Loucy (cell line): ENCODE data around the gene OR10G4.

Source experiments
- H2AFZ ChIP-seq: fragments of 200-600 bp; sonication (generic); 2 replicates; pipeline ENCODE4 v1.6.0; 2016; ENCODE audit warnings: antibody characterized with exemption, mild to moderate bottlenecking, low read length, moderate library complexity
- H3F3A ChIP-seq: fragments of 200-600 bp; 2 replicates; pipeline ENCODE4 v1.6.0; 2016; ENCODE audit warnings: antibody characterized with exemption, low read depth, mild to moderate bottlenecking
- H3K27me3 ChIP-seq: fragments of 200-600 bp; sonication (generic); 2 replicates; pipeline ENCODE4 v1.6.1; 2014; ENCODE audit warnings: low read length, mild to moderate bottlenecking; ENCODE audit not compliant: insufficient read depth, poor library complexity, severe bottlenecking
- H3K36me3 ChIP-seq: fragments of 200-600 bp; sonication (generic); 2 replicates; pipeline ENCODE4 v1.6.1; 2016; ENCODE audit warnings: low read length; ENCODE audit not compliant: insufficient read depth
- H3K4me1 ChIP-seq: fragments of 200-600 bp; sonication (generic); 2 replicates; pipeline ENCODE4 v1.5.1; 2014; ENCODE audit warnings: low read length, mild to moderate bottlenecking; ENCODE audit not compliant: insufficient read depth, poor library complexity, severe bottlenecking
- H3K4me2 ChIP-seq: fragments of 200-600 bp; sonication (generic); 2 replicates; pipeline ENCODE4 v1.6.0; 2014; ENCODE audit warnings: antibody characterized with exemption, low read length, low read depth, mild to moderate bottlenecking; ENCODE audit not compliant: poor library complexity, severe bottlenecking
- H3K4me3 ChIP-seq: fragments of 200-600 bp; sonication (generic); 2 replicates; pipeline ENCODE4 v1.5.1; 2014; ENCODE audit warnings: low read length, mild to moderate bottlenecking, mixed read lengths; ENCODE audit not compliant: poor library complexity, severe bottlenecking
- H3K79me2 ChIP-seq: fragments of 200-600 bp; sonication (generic); 2 replicates; pipeline ENCODE4 v1.6.1; 2014; ENCODE audit warnings: low read length; ENCODE audit not compliant: insufficient read depth
- H3K9ac ChIP-seq: fragments of 200-600 bp; sonication (generic); 2 replicates; pipeline ENCODE4 v1.6.0; 2014; ENCODE audit warnings: mild to moderate bottlenecking, low read depth, low read length, moderate library complexity; ENCODE audit not compliant: poor library complexity, severe bottlenecking
- H3K9me2 ChIP-seq: fragments of 200-600 bp; sonication (generic); replicated peaks from 2 replicates; pipeline ENCODE4 v1.6.1; 2016; ENCODE audit warnings: low read depth, low read length, mixed read lengths
- H3K9me3 ChIP-seq: fragments of 200-600 bp; sonication (generic); 2 replicates; pipeline ENCODE4 v1.6.1; 2014; ENCODE audit warnings: mild to moderate bottlenecking, antibody characterized with exemption, low read length, low read depth; ENCODE audit not compliant: insufficient read depth
- H4K20me1 ChIP-seq: fragments of 200-600 bp; sonication (generic); 2 replicates; pipeline ENCODE4 v1.6.0; 2014; ENCODE audit warnings: antibody characterized with exemption, low read length, mild to moderate bottlenecking; ENCODE audit not compliant: insufficient read depth, poor library complexity, severe bottlenecking
- CTCF ChIP-seq: fragments of 200-600 bp; sonication (generic); conservative IDR thresholded peaks from 2 replicates; pipeline ENCODE4 v1.5.1; 2014; ENCODE audit warnings: mild to moderate bottlenecking, antibody characterized with exemption, low read length
- EZH2phosphoT487 ChIP-seq: fragments of 200-600 bp; IDR thresholded peaks from 2 replicates; pipeline ENCODE4 v1.6.1; 2018; ENCODE audit warnings: antibody characterized with exemption, mild to moderate bottlenecking, moderate library complexity, borderline replicate concordance

The OR10G4 gene, protein sequence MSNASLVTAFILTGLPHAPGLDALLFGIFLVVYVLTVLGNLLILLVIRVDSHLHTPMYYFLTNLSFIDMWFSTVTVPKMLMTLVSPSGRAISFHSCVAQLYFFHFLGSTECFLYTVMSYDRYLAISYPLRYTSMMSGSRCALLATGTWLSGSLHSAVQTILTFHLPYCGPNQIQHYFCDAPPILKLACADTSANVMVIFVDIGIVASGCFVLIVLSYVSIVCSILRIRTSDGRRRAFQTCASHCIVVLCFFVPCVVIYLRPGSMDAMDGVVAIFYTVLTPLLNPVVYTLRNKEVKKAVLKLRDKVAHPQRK

GRCh38 chr11:124012697-124013096 lies at the start of gene OR10G4:
TSS of gene OR10G4 (plus strand) at chr11:124012997. CDS start at chr11:124015575, 2,578 bp downstream.
- Histone ChIP-seq H3K9ac (no peak within 1 kb of the TSS), H3K4me3 (no peak within 1 kb of the TSS), H3F3A (no peaks in the 10 kb centered on the region), H3K9me3 (no peaks in the 10 kb centered on the region), H3K9me2 (no peaks in the 10 kb centered on the region), H3K4me2 (no peak within 1 kb of the TSS), H4K20me1 (no peaks in the 10 kb centered on the region), H3K79me2 (no peaks in the 10 kb centered on the region), H2AFZ (no peak within 1 kb of the TSS), H3K27me3 (no peaks in the 10 kb centered on the region), H3K4me1 (no peaks in the 10 kb centered on the region), H3K36me3 (no peaks in the 10 kb centered on the region)
- TF ChIP-seq EZH2phosphoT487 (no peak), CTCF (no peak)

DNA sequence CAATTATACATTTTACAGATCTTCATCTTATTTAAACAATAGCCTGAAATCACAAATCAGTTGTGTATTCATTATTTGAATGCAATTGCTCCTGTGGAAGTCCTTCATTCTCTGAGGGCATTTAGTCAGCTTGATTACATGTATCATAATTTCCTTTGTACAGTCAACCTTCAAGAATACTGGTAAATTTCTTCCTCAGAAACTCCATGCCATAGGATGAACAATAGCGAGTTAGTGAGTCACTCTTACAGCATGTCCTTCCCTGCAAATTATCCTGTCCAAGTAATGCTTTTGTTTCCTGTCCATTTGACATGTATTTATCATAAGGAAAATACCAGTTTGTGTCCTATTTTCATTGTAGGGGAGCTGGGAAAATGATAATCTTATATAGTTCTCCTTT lies 39.0 kb upstream of the OR10G4 start:
- Histone ChIP-seq H3K36me3 (no peaks in the 10 kb centered on the region), H3K9me2 (no peaks in the 10 kb centered on the region), H3F3A (no peaks in the 10 kb centered on the region), H4K20me1 (no peaks in the 10 kb centered on the region), H3K9ac (no peak overlapping the region), H3K9me3 (no peaks in the 10 kb centered on the region), H3K4me3 (no peak overlapping the region), H2AFZ (no peak overlapping the region), H3K27me3 (no peaks in the 10 kb centered on the region), H3K4me2 (no peak overlapping the region), H3K4me1 (no peaks in the 10 kb centered on the region), H3K79me2 (no peaks in the 10 kb centered on the region)
- TF ChIP-seq EZH2phosphoT487 (no peak), CTCF (no peak)

GRCh38 chr11:123976770-123977560 lies 35.8 kb upstream of the OR10G4 start:
- Histone ChIP-seq H4K20me1 (no peaks in the 10 kb centered on the region), H2AFZ (no peak overlapping the region), H3K9me2 (no peaks in the 10 kb centered on the region), H3K4me1 (no peaks in the 10 kb centered on the region), H3F3A (no peaks in the 10 kb centered on the region), H3K79me2 (no peaks in the 10 kb centered on the region), H3K4me2 (no peak overlapping the region), H3K4me3 (no peak overlapping the region), H3K36me3 (no peaks in the 10 kb centered on the region), H3K9me3 (no peaks in the 10 kb centered on the region), H3K27me3 (no peaks in the 10 kb centered on the region), H3K9ac (no peak overlapping the region)
- TF ChIP-seq EZH2phosphoT487, result no peak
- no peak for TF ChIP-seq CTCF
